Stimulated activated CD4-positive, alpha-beta T cell treated with anti-CD3 and anti-CD28 coated beads, TNF-alpha, amount 100 ng/mL, for 24 hours (primary cell): ENCODE data around the gene REXO4.
"Not testable (repeated sequence)": the region's sequence is repeated elsewhere in the genome, so short reads cannot be mapped to it uniquely, and the experiment has no call there.

Experiments used
- DNase-seq, 3 experiments: peaks; one replicate each; pipeline ENCODE4 v3.0.0-alpha.2; 2020; ENCODE audit warnings: low read depth in 3 of 3

REXO4 gene

DNA sequence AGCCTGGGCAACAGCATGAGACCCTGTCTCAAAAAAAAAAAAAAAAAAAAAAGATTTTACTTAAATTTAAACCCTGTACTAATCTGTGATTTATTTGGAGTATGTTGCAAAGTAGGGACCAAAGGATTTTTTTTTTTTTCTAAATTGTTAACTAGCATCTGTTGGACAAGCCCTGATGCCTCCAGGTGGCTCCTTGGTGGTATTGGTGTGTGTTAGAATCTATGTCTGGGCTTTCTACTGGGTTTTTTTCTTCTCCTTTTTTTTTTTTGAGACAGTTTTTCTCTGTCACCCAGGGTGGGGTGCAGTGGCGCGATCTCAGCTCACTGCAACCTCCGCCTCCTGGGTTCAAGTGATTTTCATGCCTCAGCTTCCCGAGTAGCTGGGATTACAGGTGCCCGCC lies 34.1 kb upstream of the REXO4 start:
- DNase-seq: not testable (repeated sequence)

DNA sequence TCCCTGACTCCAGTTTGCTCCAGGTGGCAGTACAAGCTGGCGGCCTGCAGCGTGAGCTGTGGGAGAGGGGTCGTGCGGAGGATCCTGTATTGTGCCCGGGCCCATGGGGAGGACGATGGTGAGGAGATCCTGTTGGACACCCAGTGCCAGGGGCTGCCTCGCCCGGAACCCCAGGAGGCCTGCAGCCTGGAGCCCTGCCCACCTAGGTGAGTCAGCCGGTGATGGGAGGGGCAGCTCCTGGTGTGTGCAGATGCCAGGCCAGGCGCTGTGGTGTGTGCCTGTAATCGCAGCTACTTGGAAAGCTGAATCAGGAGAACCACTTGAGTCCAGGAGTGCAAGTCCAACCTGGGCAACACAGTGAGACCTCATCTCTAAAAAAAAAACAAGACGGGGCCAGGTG lies 31.9 kb upstream of the REXO4 start:
- no peak for DNase-seq

- DNase-seq: no peak
Observed at GRCh38 chr9:133448487-133448972, 30.7 kb upstream of the REXO4 start.

DNA sequence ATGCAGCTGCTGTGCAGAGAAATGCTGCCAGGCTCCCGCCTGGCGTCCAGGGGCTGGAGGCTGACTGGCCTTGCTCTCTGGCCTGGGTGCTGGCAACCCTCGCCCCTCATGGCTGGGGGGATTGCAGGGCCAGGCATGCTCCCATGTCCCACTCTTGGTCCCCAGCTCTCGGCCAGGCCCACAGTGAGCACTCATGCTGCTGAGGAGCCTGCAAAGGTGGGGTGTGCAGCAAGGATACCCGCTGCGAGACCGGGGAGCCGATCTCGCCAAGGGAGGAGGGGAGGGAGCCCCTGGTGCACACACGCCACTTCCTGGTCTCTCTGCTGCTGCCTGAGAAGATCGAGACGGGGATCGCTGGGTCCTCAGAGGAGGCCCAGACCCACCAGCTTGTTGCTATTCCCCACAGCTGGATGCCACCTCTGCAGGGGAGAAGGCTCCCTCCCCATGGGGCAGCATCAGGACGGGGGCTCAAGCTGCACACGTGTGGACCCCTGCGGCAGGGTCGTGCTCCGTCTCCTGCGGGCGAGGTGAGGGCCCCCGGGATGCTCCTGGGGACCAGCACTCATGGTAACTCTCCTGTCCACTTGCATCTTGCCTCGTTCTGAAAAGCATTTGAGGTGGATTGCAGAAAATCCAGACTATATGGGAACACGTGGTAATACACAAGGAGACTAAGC lies 27.6 kb upstream of the REXO4 start:
- no peak for DNase-seq

- DNase-seq: no peak
Observed at GRCh38 chr9:133443982-133444381, 26.2 kb upstream of the REXO4 start.

DNA sequence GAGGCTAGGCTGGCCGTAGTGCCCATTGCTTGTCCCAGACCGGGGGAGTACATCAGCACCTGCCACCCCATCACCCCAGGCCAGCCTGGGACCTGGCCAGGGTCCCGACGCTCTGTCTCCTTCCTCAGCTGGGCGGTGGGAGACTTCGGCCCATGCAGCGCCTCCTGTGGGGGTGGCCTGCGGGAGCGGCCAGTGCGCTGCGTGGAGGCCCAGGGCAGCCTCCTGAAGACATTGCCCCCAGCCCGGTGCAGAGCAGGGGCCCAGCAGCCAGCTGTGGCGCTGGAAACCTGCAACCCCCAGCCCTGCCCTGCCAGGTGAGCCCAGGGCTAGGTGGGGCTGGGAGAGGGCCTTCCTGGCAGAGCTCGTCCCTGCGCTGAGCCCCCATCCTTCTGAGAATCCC lies 25.4 kb upstream of the REXO4 start:
- DNase-seq: no peak

- no peak for DNase-seq
Observed at GRCh38 chr9:133441571-133441970, 23.8 kb upstream of the REXO4 start.

DNA sequence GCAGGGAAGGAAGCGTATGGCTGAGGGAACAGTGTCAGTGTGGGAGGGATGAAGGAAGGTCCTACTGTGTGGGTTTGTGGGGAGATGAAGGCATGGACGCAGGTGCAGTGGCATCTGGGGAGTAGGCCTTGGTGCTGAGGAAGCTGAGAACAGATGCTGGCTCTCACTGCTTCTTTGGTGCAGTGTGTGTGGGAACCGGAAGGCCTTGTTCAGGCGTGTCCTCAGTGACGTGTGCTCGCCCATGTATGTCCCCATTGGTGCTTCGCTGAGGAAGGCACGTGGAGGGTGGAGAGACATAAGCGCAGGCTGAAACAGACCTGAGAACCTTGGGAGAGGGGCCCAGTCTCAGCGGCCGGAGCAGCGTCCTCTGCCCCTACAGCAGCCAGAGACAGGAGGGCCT lies 23.1 kb upstream of the REXO4 start:
- DNase-seq: no peak

- no peak for DNase-seq
Observed at GRCh38 chr9:133439337-133439736, 21.5 kb upstream of the REXO4 start.

- DNase-seq: no peak
Observed at GRCh38 chr9:133437753-133438531, 20.1 kb upstream of the REXO4 start.

DNA sequence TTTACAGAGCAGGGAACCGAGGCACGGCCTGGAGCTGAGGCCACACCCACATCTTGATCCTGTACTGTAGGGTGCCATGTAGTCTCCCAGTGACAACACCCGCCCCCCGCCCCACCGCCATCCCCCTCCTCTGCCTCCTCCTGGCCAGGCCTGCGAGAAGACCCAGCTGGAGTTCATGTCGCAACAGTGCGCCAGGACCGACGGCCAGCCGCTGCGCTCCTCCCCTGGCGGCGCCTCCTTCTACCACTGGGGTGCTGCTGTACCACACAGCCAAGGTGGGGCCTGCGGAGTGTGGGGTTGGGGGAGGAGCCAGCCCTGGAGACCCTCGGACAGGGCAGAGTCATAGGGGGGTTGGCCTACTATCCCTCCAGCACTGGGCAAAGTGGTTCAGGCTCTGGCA lies 18.9 kb upstream of the REXO4 start:
- no peak for DNase-seq

DNA sequence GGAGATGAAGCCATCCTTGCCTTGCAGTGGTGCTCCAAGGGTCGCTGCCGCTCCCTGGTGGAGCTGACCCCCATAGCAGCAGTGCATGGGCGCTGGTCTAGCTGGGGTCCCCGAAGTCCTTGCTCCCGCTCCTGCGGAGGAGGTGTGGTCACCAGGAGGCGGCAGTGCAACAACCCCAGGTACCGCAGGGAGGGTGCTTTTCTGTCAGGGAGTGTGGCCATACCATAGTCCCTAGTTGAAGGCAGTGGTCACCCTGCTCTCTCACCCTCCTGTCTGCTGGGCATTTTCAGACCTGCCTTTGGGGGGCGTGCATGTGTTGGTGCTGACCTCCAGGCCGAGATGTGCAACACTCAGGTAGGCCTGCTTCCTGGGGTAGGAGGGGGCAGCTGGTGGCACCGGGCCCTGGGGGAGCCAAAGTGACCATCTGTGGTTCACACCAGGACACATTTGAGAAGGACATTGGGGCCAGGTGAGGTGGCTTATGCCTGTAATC lies 15.6 kb upstream of the REXO4 start:
- DNase-seq: no peak

DNA sequence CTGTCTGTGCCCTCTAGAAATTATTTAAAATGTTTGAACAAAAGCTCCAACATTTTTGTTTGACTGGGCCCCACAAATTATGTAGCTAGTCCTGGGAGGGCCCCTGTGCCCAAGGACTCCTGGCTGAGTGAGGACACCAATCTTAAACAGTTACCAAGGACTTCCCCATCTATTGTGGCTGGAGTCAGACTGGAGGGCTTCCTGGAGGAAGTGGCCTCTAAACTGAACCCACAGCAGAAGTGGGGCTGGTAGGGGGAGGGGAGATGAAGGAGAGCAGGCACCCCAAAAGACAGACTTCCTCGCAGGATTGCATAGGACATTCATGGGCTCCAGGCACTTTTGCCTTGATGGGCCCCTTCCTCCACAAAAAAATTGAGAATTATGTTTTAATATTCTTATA lies 12.4 kb upstream of the REXO4 start:
- no peak for DNase-seq

DNA sequence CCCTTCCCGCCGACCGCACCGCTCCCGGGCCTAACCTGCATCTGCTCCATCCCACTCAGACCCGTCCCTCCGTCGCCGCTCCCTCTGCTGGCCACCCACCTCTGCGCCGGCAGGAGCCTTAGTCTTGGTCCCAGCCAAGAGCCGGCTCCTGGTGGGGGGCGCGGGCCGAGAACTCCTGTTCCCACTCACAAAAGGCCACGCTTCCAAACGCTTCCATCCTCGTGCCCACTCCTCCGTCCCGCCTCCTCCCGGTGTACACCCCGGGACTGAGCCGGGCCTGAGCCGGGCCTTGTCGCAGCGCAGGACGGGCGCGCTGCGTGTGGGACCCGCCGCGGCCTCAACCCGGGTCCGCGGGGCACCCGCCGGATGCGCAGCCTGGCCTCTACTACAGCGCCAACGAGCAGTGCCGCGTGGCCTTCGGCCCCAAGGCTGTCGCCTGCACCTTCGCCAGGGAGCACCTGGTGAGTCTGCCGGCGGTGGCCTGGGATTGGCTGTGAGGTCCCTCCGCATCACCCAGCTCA lies 11.9 kb upstream of the REXO4 start:
- no peak for DNase-seq

- DNase-seq: no peak
Observed at GRCh38 chr9:133429214-133429613, 11.4 kb upstream of the REXO4 start.

GRCh38 chr9:133428617-133429101 lies 10.8 kb upstream of the REXO4 start:
- DNase-seq: no peak

GRCh38 chr9:133427658-133428348 lies 10.0 kb upstream of the REXO4 start:
- no peak for DNase-seq

DNA sequence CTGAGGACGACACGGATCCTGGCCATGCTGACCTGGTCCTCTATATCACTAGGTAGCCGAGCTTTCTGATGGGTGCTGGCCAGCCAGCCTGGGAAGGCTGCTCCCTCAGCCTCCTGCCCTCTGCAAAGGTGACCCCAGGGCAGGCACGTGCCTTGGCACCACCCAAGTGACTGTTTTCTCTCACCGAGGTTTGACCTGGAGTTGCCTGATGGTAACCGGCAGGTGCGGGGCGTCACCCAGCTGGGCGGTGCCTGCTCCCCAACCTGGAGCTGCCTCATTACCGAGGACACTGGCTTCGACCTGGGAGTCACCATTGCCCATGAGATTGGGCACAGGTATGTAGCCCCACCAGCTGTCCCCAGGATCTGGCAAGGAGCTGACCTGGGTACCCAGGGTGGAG lies 8.2 kb upstream of the REXO4 start:
- no peak for DNase-seq

GRCh38 chr9:133425049-133425632 lies 7.3 kb upstream of the REXO4 start:
- DNase-seq: no peak

- no peak for DNase-seq
Observed at GRCh38 chr9:133424187-133424586, 6.4 kb upstream of the REXO4 start.

DNA sequence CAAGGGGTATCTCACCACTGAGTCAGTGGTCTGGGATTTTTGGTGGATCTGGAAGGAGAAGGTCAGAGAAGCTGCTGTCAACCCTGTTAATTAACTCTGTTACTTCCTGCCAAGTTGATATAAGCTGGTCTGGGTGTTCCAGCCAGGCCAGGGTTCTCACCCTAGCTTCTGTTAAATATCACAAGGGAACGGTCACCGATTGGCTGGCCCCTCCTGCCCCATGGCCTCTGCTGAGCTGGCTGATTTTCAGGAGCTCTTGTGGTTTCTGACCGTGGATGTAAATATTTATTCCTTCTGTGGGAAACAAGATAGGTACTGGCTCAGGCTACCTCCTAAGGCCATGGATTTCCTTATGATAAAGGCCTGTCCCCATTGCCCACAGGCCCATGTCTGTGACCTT lies 5.4 kb upstream of the REXO4 start:
- DNase-seq: no peak
